ENCODE measurements around the gene ABCB11.

DNA sequence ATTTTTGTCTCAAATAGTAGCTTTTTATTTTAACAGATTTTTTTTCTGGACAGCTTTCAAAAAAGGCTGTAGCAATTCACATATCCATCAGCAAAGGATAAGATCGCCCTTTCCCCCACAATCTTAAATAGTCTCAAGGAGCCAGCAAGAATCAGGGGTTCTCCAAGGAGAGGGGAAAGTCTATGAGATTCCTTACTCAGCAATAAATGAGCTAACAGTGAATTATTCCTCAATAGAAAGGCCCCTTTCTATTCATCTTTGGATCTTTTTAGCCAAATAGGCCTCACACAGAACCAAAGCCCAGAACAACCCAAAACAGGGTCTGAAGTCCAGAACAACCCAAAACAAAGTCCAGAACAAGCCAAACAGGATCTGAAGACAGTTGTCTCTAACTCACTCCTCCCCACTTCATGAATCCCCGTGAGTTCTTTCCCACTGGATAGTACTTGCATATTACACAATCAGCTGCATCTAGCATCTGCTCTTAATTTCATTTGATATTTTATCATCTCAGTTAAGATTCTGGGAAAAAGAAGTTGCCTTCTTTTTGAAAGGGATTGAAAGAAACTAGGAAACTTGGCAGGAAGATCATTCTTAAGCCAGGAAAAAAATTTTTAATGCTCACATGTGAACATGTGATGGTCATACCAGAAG is 34.9 kb upstream of the ABCB11 start:
- TF ChIP-seq, protein P1, sequence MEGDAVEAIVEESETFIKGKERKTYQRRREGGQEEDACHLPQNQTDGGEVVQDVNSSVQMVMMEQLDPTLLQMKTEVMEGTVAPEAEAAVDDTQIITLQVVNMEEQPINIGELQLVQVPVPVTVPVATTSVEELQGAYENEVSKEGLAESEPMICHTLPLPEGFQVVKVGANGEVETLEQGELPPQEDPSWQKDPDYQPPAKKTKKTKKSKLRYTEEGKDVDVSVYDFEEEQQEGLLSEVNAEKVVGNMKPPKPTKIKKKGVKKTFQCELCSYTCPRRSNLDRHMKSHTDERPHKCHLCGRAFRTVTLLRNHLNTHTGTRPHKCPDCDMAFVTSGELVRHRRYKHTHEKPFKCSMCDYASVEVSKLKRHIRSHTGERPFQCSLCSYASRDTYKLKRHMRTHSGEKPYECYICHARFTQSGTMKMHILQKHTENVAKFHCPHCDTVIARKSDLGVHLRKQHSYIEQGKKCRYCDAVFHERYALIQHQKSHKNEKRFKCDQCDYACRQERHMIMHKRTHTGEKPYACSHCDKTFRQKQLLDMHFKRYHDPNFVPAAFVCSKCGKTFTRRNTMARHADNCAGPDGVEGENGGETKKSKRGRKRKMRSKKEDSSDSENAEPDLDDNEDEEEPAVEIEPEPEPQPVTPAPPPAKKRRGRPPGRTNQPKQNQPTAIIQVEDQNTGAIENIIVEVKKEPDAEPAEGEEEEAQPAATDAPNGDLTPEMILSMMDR (IDR thresholded peaks at IDR 0.05): no peak
- TF ChIP-seq EZH2phosphoT487 (IDR thresholded peaks at IDR 0.05): no peak

Data from neural progenitor cell (in vitro differentiated cells).